ENCODE measurements around the gene ZNF385C.
A peak's percentile ranks its signal among the peaks of the same experiment; 100 is the strongest.

Gene ZNF385C

GRCh38 chr17:42125565-42125964, 27.3 kb upstream of the ZNF385C start:
- DNase-seq (ENCODE audit: low read depth), result no peak

GRCh38 chr17:42124256-42124655, 26.0 kb upstream of the ZNF385C start:
- DNase-seq (ENCODE audit: low read depth), result no peak

- no peak for DNase-seq (ENCODE audit: low read depth)
Measured at GRCh38 chr17:42122371-42123303, 24.4 kb upstream of the ZNF385C start, which contains the start of gene HSPB9. HSPB9 (plus strand) TSS chr17:42122804; CDS start chr17:42122851, 47 bp downstream.

GRCh38 chr17:42120770-42121769, 22.8 kb upstream of the ZNF385C start, which contains the start of gene KAT2A:
KAT2A (minus strand) TSS chr17:42121367; CDS start chr17:42121304, 63 bp downstream.
- peak; percentile 54 for DNase-seq (ENCODE audit: low read depth)

GRCh38 chr17:42120161-42120769, 22.0 kb upstream of the ZNF385C start:
- no peak for DNase-seq (ENCODE audit: low read depth)

GRCh38 chr17:42119301-42119700, 21.0 kb upstream of the ZNF385C start:
- no peak for DNase-seq (ENCODE audit: low read depth)

GRCh38 chr17:42118545-42118944, 20.3 kb upstream of the ZNF385C start:
- peak; percentile 17 for DNase-seq (ENCODE audit: low read depth)

GRCh38 chr17:42118126-42118510, 19.8 kb upstream of the ZNF385C start:
- no peak for DNase-seq (ENCODE audit: low read depth)

GRCh38 chr17:42117397-42118125, 19.3 kb upstream of the ZNF385C start:
- no peak for DNase-seq (ENCODE audit: low read depth)

- DNase-seq (ENCODE audit: low read depth), result peak; percentile 71
Measured at GRCh38 chr17:42116705-42117396, 18.6 kb upstream of the ZNF385C start.

- no peak for DNase-seq (ENCODE audit: low read depth)
Measured at GRCh38 chr17:42114118-42114517, 15.8 kb upstream of the ZNF385C start.

GRCh38 chr17:42113293-42114069, 15.2 kb upstream of the ZNF385C start:
- DNase-seq (ENCODE audit: low read depth), result no peak

- DNase-seq (ENCODE audit: low read depth), result peak; percentile 49
Measured at GRCh38 chr17:42112552-42113176, 14.4 kb upstream of the ZNF385C start, which contains the start of gene DHX58. DHX58 (minus strand) TSS chr17:42112714; CDS start chr17:42111892, 822 bp downstream.

- peak; percentile 17 for DNase-seq (ENCODE audit: low read depth)
Measured at GRCh38 chr17:42111871-42112551, 13.7 kb upstream of the ZNF385C start.

GRCh38 chr17:42111265-42111636, 13.0 kb upstream of the ZNF385C start:
- DNase-seq (ENCODE audit: low read depth), result no peak

- no peak for DNase-seq (ENCODE audit: low read depth)
Measured at GRCh38 chr17:42110301-42111264, 12.3 kb upstream of the ZNF385C start.

- no peak for DNase-seq (ENCODE audit: low read depth)
Measured at GRCh38 chr17:42109086-42109485, 10.8 kb upstream of the ZNF385C start.

Data from stimulated activated CD8-positive, alpha-beta memory T cell treated with anti-CD3 and anti-CD28 coated beads, Interleukin-15, amount 100 ng/mL, for 1 hour (primary cell).